ENCODE results near the gene MEOX2.

DNA sequence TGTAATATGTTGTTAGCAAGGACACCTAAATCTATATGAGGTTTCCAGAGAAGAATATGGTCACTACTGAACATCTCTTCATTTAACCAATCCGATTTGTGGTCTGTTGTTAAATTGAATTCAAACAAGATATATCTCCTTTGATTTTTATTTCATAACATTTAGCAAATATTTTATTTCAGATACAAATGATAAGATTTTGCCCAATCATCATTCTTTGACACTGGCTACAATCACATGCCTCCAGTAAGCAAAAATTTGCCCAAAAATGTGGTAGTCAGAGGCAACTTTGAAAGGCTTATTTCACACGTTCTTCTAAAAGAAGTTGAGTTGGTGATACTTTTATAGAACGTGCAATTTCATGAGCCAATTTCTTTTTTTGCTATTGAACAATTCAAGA is 79.9 kb downstream of the MEOX2 start:
- TF ChIP-seq, protein P1, sequence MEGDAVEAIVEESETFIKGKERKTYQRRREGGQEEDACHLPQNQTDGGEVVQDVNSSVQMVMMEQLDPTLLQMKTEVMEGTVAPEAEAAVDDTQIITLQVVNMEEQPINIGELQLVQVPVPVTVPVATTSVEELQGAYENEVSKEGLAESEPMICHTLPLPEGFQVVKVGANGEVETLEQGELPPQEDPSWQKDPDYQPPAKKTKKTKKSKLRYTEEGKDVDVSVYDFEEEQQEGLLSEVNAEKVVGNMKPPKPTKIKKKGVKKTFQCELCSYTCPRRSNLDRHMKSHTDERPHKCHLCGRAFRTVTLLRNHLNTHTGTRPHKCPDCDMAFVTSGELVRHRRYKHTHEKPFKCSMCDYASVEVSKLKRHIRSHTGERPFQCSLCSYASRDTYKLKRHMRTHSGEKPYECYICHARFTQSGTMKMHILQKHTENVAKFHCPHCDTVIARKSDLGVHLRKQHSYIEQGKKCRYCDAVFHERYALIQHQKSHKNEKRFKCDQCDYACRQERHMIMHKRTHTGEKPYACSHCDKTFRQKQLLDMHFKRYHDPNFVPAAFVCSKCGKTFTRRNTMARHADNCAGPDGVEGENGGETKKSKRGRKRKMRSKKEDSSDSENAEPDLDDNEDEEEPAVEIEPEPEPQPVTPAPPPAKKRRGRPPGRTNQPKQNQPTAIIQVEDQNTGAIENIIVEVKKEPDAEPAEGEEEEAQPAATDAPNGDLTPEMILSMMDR (conservative IDR thresholded peaks at IDR 0.05), result no peak
- TF ChIP-seq EZH2 (IDR thresholded peaks at IDR 0.05; ENCODE audit: low read depth), result no peak
